D721Med (cell line): ENCODE results near the gene COL4A4.
"Not testable (repeated sequence)": the region's sequence is repeated elsewhere in the genome, so short reads cannot be mapped to it uniquely, and the experiment has no call there.

Source experiments
- DNase-seq: peaks from one replicate; pipeline ENCODE4 v3.0.0; 2011; ENCODE audit warnings: low spot score; ENCODE audit not compliant: insufficient read length
- FAIRE-seq: peaks from 2 replicates; lab custom pipeline; 2011; peaks lifted over from hg19 to GRCh38; lab: Jason Lieb, UNC
- TF ChIP-seq, protein P1 (sequence below): IDR thresholded peaks from 2 replicates; pipeline ENCODE4 v1.5.1; 2012; ENCODE audit warnings: mild to moderate bottlenecking, control low read depth; ENCODE audit not compliant: insufficient read depth; ENCODE audit errors: missing control alignments

Gene COL4A4

DNA sequence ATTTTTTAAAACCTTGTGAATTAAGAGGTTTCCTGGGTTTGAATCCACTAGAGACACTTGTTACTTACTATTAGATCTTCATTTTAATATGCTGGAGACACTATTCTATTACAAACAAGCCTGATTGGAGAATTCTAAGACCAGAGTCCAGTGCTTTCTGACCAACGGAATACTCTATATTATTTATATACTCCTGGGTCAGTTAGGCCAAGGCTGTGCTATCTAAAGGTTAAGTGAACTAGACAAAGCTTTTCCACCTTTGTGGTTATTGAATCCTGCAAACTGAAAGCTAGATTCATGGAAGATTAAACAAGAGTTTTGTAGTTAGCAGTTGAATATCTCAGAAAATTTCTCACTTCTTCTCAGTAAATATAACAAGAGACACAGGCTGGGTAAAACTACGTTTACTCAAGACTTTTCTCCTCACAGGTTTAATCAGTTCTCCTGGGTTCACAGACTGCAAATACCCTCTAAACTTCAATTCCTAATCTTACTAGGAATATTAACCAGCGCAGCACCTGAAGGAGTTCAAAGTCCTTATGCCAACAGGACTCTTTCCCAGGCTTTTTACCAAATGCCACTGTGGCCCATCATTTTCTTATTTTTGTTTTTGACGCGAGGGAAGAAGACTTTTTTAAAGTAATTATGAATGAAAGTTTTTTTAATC is 66.4 kb downstream of the COL4A4 start:
- DNase-seq, result no peak

DNA sequence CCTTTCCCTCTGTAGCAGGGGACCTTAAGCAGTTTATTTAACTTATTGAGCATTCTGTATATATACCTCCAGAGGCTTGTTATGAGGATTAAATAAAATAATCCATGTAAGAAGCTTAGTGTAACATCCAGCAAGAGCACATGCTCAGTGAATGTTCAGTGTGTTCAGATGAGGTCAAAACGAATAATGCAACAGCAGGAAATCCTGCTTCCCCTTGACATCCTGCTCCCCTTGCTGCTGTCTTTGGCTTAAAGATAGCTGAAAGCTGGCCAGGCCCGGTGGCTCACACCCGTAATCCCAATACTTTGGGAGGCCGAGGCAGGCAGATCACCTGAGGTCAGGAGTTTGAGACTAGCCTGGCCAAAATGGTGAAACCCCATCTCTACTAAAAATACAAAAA is 68.7 kb downstream of the COL4A4 start:
- FAIRE-seq, result peak; percentile 97

More for the DNA sequence above, 66.4 kb downstream of the COL4A4 start:
- TF ChIP-seq, protein P1, sequence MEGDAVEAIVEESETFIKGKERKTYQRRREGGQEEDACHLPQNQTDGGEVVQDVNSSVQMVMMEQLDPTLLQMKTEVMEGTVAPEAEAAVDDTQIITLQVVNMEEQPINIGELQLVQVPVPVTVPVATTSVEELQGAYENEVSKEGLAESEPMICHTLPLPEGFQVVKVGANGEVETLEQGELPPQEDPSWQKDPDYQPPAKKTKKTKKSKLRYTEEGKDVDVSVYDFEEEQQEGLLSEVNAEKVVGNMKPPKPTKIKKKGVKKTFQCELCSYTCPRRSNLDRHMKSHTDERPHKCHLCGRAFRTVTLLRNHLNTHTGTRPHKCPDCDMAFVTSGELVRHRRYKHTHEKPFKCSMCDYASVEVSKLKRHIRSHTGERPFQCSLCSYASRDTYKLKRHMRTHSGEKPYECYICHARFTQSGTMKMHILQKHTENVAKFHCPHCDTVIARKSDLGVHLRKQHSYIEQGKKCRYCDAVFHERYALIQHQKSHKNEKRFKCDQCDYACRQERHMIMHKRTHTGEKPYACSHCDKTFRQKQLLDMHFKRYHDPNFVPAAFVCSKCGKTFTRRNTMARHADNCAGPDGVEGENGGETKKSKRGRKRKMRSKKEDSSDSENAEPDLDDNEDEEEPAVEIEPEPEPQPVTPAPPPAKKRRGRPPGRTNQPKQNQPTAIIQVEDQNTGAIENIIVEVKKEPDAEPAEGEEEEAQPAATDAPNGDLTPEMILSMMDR, result no peak
- no peak for FAIRE-seq

DNA sequence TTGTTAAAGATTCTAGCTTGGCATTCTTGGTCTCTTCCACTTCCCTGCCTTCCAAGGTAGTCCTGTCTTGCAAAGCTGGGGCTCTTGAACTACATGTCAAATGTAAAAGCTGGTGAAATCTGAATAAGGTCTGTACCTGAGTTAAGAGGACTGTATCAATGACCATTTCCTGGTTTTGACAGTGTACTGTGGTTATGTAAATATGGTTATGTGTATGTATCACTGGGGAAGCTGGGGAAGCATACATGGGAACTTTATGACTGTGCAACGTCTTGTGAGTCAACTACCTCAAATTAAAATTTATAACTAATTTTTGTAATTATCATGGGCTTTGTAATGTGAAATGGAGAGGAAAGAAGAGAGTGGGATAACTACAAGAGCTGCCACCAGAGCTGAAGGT is 81.7 kb downstream of the COL4A4 start:
- TF ChIP-seq, protein P1, result no peak
- FAIRE-seq (no peak), DNase-seq (no peak)

More for the DNA sequence above, 68.7 kb downstream of the COL4A4 start:
- peak; percentile 21 for DNase-seq
- TF ChIP-seq, protein P1, result no peak

DNA sequence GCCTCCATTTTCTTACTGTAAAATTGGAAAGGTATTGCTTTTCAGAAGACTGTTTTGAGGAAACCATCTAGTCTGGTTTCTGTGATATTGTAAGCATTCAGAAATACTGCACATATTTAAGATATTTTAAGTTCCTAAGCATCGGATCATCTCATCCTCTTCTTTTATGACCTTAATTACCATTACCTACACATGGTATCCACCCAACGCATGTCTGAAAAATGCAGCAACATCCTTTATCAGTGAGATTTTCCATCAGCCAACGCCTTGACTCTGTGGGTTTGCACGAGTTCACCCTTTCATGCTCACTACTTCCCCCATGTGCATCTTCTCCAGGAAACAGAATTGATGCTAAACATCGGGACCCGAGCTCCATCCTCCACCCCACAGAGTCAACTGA is 84.3 kb downstream of the COL4A4 start:
- TF ChIP-seq, protein P1, result no peak
- no peak for DNase-seq
- no peak for FAIRE-seq

DNA sequence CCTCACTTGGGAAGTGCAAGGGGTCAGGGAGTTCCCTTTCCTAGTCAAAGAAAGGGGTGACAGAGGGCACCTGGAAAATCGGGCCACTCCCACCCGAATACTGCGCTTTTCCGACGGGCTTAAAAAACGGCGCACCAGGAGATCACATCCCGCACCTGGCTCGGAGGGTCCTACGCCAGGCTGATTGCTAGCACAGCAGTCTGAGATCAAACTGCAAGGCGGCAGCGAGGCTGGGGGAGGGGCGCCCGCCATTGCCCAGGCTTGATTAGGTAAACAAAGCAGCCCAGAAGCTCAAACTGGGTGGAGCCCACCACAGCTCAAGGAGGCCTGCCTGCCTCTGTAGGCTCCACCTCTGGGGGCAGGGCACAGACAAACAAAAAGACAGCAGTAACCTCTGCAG is 98.9 kb downstream of the COL4A4 start:
- DNase-seq, FAIRE-seq: not testable (repeated sequence)

DNA sequence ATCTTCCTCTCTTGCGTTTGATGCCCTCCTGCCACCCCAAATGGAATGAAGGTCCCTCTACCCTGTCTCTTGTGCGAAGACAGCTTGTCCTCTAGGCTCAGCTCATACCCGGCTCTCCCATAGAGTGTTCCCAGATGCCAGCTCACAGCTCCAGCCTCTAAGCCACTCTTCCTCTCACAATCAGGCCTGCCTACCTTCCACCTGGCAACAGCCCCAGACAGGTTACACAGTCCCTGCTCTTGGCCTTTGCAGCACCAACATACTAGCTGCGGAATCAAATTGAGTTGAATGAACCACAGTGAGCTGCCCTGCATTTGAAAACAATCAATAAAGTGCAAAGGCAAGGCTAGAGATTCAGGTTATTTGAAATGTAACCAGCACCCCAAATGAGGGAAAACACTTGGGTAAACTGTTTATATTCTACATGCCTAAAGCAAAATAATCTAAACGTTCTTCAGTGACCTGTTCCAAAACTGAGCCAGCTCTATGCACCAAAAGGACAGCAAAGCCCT is 105.1 kb downstream of the COL4A4 start:
- FAIRE-seq, result no peak
- TF ChIP-seq, protein P1, result no peak

DNA sequence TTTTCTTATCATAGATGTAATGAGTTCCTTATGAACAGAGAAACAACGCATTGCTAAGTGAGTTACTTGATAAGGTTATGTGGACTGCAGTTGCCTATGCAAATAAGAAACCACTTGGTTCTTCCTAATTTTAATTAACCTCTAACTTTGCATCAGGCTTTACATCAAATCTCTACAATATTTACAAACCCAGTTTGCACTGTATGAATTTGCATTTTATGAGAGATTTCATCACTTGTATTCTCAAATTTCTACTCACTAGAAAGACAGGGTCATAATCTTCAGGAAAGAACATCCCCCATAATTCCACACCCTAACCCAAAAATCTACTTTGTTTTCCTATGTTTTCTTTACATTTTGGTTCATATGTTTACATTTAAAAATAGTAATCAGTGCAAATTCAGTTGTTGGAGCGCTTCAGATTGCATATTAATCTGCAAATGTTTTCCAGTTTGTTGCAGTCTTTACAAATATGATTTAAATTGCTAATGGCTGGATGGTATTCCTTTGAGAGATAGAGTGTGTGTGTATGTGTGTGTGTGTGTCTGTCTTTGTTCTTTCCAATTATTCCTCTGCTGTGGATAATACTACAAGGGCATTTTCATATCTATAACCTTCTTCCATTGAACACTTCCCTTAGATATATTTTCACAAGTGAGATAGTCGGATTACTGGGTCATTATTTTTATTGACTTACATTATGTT is 106.1 kb downstream of the COL4A4 start:
- DNase-seq, result no peak
- TF ChIP-seq, protein P1, result no peak
- FAIRE-seq, result no peak

More for the DNA sequence above, 105.1 kb downstream of the COL4A4 start:
- no peak for DNase-seq
